ENCODE results near the gene DGKZ.

DNA sequence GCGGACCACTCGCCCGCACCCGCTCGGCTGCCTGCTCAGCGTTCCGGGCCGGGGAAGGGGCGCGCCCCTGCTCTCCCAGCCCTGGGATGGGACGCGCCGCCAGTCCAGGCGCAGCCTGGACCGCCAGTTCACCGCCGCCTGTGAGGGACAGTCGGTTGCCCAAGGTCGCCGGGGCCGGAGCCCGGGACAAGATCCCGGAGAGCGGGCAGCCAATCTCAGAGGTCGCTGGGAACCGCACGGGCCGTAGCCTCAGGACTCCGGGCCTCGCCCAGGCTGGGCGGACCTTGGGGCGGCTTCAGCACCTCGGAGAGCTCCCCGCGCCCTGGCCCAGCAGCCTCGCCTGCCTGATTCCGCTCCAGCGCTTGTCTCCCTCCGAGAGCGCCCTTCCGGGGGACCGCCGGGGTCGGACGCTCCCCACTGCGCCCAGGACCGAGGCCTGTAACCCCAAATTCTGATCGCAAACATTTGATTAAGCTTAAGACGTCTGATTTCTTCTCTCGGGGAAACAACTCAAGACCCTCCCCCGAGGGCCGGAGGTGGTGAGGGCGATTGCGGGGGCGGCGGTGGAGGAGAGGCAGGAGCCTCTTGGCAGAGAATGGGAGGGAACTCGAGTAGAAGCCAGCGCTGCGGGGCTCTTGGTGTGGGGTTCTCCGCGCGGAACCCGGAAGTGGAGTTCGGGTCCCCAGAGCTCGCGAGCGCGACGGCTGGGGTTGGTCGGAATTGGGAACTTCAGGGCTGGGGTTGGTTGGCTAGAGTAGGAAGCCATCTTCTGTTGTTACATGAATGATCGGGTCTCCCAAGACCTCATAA lies 45.4 kb downstream of the DGKZ start:
- TF ChIP-seq, protein P1, sequence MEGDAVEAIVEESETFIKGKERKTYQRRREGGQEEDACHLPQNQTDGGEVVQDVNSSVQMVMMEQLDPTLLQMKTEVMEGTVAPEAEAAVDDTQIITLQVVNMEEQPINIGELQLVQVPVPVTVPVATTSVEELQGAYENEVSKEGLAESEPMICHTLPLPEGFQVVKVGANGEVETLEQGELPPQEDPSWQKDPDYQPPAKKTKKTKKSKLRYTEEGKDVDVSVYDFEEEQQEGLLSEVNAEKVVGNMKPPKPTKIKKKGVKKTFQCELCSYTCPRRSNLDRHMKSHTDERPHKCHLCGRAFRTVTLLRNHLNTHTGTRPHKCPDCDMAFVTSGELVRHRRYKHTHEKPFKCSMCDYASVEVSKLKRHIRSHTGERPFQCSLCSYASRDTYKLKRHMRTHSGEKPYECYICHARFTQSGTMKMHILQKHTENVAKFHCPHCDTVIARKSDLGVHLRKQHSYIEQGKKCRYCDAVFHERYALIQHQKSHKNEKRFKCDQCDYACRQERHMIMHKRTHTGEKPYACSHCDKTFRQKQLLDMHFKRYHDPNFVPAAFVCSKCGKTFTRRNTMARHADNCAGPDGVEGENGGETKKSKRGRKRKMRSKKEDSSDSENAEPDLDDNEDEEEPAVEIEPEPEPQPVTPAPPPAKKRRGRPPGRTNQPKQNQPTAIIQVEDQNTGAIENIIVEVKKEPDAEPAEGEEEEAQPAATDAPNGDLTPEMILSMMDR (IDR thresholded peaks at IDR 0.05) = no peak
- TF ChIP-seq POLR2A (IDR thresholded peaks at IDR 0.05) (no peak), POLR2AphosphoS5 (IDR thresholded peaks at IDR 0.05) (peak in 1 of 4 donors; percentile 48), EP300 (IDR thresholded peaks at IDR 0.05) (no peak)

Data from sigmoid colon (tissue), 4 donors.